GM12872 (cell line): Measurements from ENCODE around the gene RGS6.

Experiments
- CTCF ChIP-seq: IDR thresholded peaks from 3 replicates; pipeline ENCODE4 v1.5.1; 2011; ENCODE audit warnings: low read depth, mild to moderate bottlenecking, low read length, moderate library complexity; ENCODE audit not compliant: insufficient read depth

The RGS6 gene

DNA sequence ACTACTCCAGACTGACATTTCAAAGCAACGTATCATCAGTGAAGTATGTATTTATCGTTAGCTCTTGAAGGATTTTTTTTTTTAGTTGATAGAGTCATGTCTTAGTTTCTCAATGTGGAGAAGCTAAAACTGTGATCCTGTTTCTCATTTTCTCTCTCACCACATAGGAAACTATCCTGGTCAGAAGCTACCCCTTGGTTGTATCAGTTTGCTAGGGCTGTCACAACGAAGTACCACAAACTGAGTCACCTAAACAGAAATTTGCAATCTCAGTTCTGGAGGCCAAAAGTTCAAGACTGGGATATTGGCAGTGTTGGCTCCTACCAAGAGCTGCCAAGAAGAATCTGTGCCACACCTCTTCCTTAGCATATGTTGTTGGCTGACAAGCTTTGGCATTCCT, 369.1 kb downstream of the RGS6 start:
- TF ChIP-seq CTCF, result no peak

DNA sequence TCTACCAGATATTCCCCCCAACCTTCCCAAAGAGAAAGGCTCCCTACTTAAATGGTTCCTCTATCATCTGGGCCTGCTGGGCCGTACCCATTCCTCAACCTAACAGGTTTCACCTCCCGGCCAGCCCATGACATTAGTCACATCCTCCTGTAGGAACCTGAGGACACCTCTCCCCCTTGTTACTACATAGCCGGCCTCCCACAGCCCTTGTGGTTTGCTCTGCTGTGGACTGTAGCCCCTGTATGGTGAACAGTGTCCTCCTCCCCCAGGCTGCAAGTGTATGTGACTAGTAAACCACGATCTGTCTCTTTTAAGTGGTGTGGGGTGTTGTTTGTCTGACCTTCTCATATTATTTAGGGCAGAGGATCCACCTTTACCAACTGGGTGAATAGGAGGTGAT, 371.7 kb downstream of the RGS6 start:
- no peak for TF ChIP-seq CTCF

GRCh38 chr14:72305561-72305960, 373.3 kb downstream of the RGS6 start:
- TF ChIP-seq CTCF, result no peak

DNA sequence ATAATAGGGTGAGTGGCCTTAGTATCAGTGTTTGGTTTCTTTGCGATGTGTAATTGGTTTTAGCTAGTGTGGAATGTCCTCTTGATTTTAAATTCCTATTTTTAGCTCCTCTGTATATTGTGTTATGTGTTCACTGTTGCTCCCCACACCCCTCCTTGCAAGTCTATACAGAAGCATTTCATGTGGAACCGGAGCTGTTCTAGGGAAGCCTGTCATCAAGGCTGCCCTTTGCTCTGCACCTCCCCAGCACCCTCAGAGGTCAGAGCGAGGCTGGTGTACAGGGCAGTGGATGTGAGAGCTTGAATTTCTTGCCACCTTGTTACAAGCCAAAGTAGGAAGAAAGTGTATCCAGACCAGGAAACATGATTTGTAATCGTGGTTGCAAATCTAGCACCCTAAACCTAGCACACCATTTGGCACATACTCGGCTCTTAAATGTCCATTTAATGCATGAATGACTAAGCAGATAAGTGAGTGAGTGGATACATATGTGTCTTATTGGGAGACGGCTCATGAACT, 376.8 kb downstream of the RGS6 start:
- TF ChIP-seq CTCF, result no peak

DNA sequence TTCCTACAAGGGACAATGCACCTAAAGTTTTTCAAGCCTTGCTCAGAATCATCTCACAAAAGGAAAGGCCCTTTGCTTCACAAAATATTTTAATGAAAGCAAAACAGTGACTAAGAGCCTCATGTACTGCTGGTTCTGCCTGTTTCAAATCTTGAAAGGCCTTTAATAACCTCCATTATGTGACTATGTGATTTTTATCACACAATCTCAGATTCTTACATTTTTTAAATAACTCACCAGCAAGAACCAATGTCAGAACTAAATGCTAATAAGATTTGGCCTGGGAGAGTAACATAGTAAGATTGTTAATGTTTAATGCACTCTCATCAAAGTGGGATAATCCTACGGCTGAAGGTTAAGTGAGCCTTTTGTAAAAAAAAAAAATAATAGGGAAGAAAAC, 378.9 kb downstream of the RGS6 start:
- TF ChIP-seq CTCF, result no peak

DNA sequence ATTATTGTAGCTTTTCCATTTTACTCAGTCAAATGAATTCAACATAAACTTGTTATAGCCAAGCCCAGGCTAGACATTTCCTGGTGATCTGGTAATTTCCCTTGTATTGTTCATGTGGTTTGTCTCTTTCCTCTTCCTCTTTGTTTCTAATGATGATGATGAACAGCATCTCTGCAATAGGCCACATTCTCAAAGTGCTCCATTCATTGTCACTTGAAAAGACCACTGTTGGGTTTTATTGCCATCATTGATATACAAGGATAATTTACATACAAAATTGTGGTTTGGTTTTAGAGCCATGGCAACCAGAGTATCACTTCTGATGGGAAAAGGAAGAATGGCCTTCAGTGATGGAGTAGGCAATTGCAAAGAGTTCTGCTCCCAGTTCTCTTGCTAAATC, 379.3 kb downstream of the RGS6 start:
- no peak for TF ChIP-seq CTCF

- TF ChIP-seq CTCF, result no peak
These were observed 382.7 kb downstream of the RGS6 start for GRCh38 chr14:72314808-72315435.
